HG02588 (cell line): ENCODE data around the gene BIN1.

Experiments used
- ATAC-seq: cut with Tn5 transposase; IDR thresholded peaks from one replicate; pipeline ENCODE4 v1.9.1; 2021; ENCODE audit warnings: mild to moderate bottlenecking, moderate library complexity; ENCODE audit not compliant: unreplicated experiment

BIN1 gene

GRCh38 chr2:127079358-127079920, 27.5 kb downstream of the BIN1 start:
- no peak for ATAC-seq

- ATAC-seq = no peak
Observed at GRCh38 chr2:127078666-127079270, 28.2 kb downstream of the BIN1 start.

- ATAC-seq = no peak
Observed at GRCh38 chr2:127078028-127078427, 28.9 kb downstream of the BIN1 start.

GRCh38 chr2:127076924-127077323, 30.0 kb downstream of the BIN1 start:
- ATAC-seq = no peak

- no peak for ATAC-seq
Observed at GRCh38 chr2:127076290-127076689, 30.7 kb downstream of the BIN1 start.

- no peak for ATAC-seq
Observed at GRCh38 chr2:127075821-127076220, 31.1 kb downstream of the BIN1 start.

- no peak for ATAC-seq
Observed at GRCh38 chr2:127074936-127075335, 32.0 kb downstream of the BIN1 start.

GRCh38 chr2:127074358-127074757, 32.6 kb downstream of the BIN1 start:
- ATAC-seq = no peak

- ATAC-seq = no peak
Observed at GRCh38 chr2:127072970-127073369, 34.0 kb downstream of the BIN1 start.

GRCh38 chr2:127072396-127072795, 34.6 kb downstream of the BIN1 start:
- no peak for ATAC-seq

- no peak for ATAC-seq
Observed at GRCh38 chr2:127071901-127072328, 35.0 kb downstream of the BIN1 start.

- ATAC-seq = no peak
Observed at GRCh38 chr2:127070221-127070620, 36.7 kb downstream of the BIN1 start.

- no peak for ATAC-seq
Observed at GRCh38 chr2:127069536-127069935, 37.4 kb downstream of the BIN1 start.

- no peak for ATAC-seq
Observed at GRCh38 chr2:127069003-127069402, 38.0 kb downstream of the BIN1 start.

- ATAC-seq = no peak
Observed at GRCh38 chr2:127068351-127068741, 38.6 kb downstream of the BIN1 start.

- no peak for ATAC-seq
Observed at GRCh38 chr2:127067620-127068350, 39.2 kb downstream of the BIN1 start.

- no peak for ATAC-seq
Observed at GRCh38 chr2:127066942-127067341, 40.0 kb downstream of the BIN1 start.

GRCh38 chr2:127065940-127066318, 41.0 kb downstream of the BIN1 start:
- no peak for ATAC-seq

- no peak for ATAC-seq
Observed at GRCh38 chr2:127065299-127065939, 41.5 kb downstream of the BIN1 start.

- peak; percentile 82 for ATAC-seq
Observed at GRCh38 chr2:127064642-127065250, 42.2 kb downstream of the BIN1 start.
